Spleen (tissue), 11 donors: ENCODE data around the gene MYOF. TPM values are rescaled to one million over a fixed set of nuclear protein-coding genes. Genes with fewer than 3 reads are reported as not detected.
"Not testable (repeated sequence)": the region's sequence is repeated elsewhere in the genome, so short reads cannot be mapped to it uniquely, and the experiment has no call there.

Source experiments
- DNase-seq: peaks from one replicate; pipeline ENCODE4 v3.0.0-alpha.2; 2020
- H3K27ac ChIP-seq, 8 donors: fragments of 200-600 bp; sonication (generic) in 7 of 8; 1 replicate in 4 of 8; 2 replicates in 4 of 8; pipeline versions ENCODE4 v1.5.0 to v1.8.0; 2016 to 2021; ENCODE audit warnings: inconsistent platforms in 4 of 8, mild to moderate bottlenecking in 4 of 8, moderate library complexity in 1 of 8
- H3K27me3 ChIP-seq, 7 donors: fragments of 200-600 bp; sonication (generic) in 6 of 7; replicated peaks in 1 of 7; 1 replicate in 4 of 7; 2 replicates in 3 of 7; pipeline versions ENCODE4 v1.5.0 to v1.8.0; 2016 to 2021; ENCODE audit warnings: inconsistent platforms in 3 of 7, mild to moderate bottlenecking in 1 of 7
- H3K36me3 ChIP-seq, 6 donors: fragments of 200-600 bp; sonication (generic) in 5 of 6; 1 replicate in 4 of 6; 2 replicates in 2 of 6; pipeline versions ENCODE4 v1.5.0 to v1.8.0; 2016 to 2021; ENCODE audit warnings: inconsistent platforms in 2 of 6
- H3K4me1 ChIP-seq, 6 donors: fragments of 200-600 bp; sonication (generic) in 5 of 6; 1 replicate in 3 of 6; 2 replicates in 3 of 6; pipeline versions ENCODE4 v1.5.0 to v1.8.0; 2016 to 2021; ENCODE audit warnings: inconsistent platforms in 3 of 6
- H3K4me3 ChIP-seq, 8 donors: fragments of 200-600 bp; sonication (generic) in 7 of 8; 1 replicate in 4 of 8; 2 replicates in 4 of 8; pipeline versions ENCODE4 v1.5.0 to v1.8.0; 2016 to 2021; ENCODE audit warnings: inconsistent platforms in 4 of 8, mild to moderate bottlenecking in 4 of 8, moderate library complexity in 2 of 8
- H3K9me3 ChIP-seq, 8 donors: fragments of 200-600 bp; sonication (generic) in 7 of 8; 1 replicate in 4 of 8; 2 replicates in 4 of 8; pipeline versions ENCODE4 v1.5.0 to v1.8.0; 2016 to 2021; ENCODE audit warnings: inconsistent platforms in 4 of 8
- POLR2A ChIP-seq, 3 donors: fragments of 450-650 bp; IDR thresholded peaks; one replicate each; pipeline ENCODE4 v1.5.1; 2017; ENCODE audit warnings: antibody characterized with exemption in 3 of 3, mild to moderate bottlenecking in 1 of 3
- POLR2AphosphoS5 ChIP-seq, 3 donors: sonication (generic); formaldehyde crosslinking; IDR thresholded peaks; one replicate each; pipeline ENCODE4 v1.5.1; 2017; ENCODE audit warnings: antibody characterized with exemption in 3 of 3
- whole genome bisulfite sequencing, 5 donors: extraction: QIAGEN DNeasy Blood & Tissue Kit in 3 of 5; methylation state at CpG; one replicate each; pipeline versions ENCODE4 v1.1.5 to v1.1.7; 2013 to 2018; 5-methylcytosine and 5-hydroxymethylcytosine counted together
- intact Hi-C: fragments of 100-400 bp; cut with DNase I; formaldehyde crosslinking; loops from one replicate; pipeline ENCODE4 v1.15.0; 2023; ENCODE audit warnings: low total_unique reads
- polyA plus RNA-seq, 3 donors: library from polyadenylated mRNA; stranded (reverse); fragments of 200-250 nt; gene quantifications; one replicate each; pipeline ENCODE4 v1.2.1, GENCODE V29; 2013
- total RNA-seq, 7 donors: library from RNA; depleted of rRNA in 3 of 7; stranded (reverse); fragments of >200 nt in 3 of 7; fragmentation: NEBNext Ultra II Directional in 4 of 7; extraction: Animal tissue kit (Norgen Biotek cat#: 25700) in 4 of 7; gene quantifications; one replicate each; pipeline versions ENCODE4 v1.1.0 to v1.2.1, GENCODE V29; 2016 to 2021
- TF ChIP-seq, protein P1 (sequence below), 11 experiments: fragments of 200-600 bp in 7 of 11; fragments of 450-650 bp in 4 of 11; sonication (generic) in 4 of 11; IDR thresholded peaks in 8 of 11; conservative IDR thresholded peaks in 3 of 11; 1 replicate in 7 of 11; 2 replicates in 4 of 11; pipeline versions ENCODE4 v1.4.0 to v1.8.0; 2016 to 2021; ENCODE audit warnings: antibody characterized with exemption in 11 of 11, inconsistent platforms in 4 of 11, mild to moderate bottlenecking in 1 of 11
- donor health status: healthy with polysubstance abuse.
- donor health status: DM: no; HTN: no; CAD: no; lungs with moderate emphysema.
- donor health status: DM: no; HTN: no; CAD: no.
- donor health status: Bipolar disorder and iron deficiency.
- donor health status: healthy.
- donor health status: DM: no; HTN: no; CAD: no.
- donor health status: DM: yes; HTN: yes; CAD: no.

Gene MYOF
- total and polyA plus RNA-seq, 10 donors: 1.5 to 50.8 (median 20.9) TPM

- no peaks in the 10 kb centered on the region for H3K36me3 ChIP-seq
- H3K9me3 ChIP-seq: no peaks in the 10 kb centered on the region
- intact Hi-C loops: no loop called here
- TF ChIP-seq POLR2A (IDR thresholded peaks at IDR 0.05) (no peak), POLR2AphosphoS5 (IDR thresholded peaks at IDR 0.05) (no peak)
- TF ChIP-seq, protein P1, sequence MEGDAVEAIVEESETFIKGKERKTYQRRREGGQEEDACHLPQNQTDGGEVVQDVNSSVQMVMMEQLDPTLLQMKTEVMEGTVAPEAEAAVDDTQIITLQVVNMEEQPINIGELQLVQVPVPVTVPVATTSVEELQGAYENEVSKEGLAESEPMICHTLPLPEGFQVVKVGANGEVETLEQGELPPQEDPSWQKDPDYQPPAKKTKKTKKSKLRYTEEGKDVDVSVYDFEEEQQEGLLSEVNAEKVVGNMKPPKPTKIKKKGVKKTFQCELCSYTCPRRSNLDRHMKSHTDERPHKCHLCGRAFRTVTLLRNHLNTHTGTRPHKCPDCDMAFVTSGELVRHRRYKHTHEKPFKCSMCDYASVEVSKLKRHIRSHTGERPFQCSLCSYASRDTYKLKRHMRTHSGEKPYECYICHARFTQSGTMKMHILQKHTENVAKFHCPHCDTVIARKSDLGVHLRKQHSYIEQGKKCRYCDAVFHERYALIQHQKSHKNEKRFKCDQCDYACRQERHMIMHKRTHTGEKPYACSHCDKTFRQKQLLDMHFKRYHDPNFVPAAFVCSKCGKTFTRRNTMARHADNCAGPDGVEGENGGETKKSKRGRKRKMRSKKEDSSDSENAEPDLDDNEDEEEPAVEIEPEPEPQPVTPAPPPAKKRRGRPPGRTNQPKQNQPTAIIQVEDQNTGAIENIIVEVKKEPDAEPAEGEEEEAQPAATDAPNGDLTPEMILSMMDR (IDR thresholded peaks at IDR 0.05 in 8 of 11, conservative IDR thresholded peaks at IDR 0.05 in 3 of 11): no peak
- WGBS, 5 donors: 70 to 85% (median 84%) methylated on average over 7 of the region's 7 CpGs
- no peak overlapping the region for H3K4me3 ChIP-seq
- H3K27ac ChIP-seq: peak overlapping the region in 7 of 8 donors; percentile 55 to 67 (median 61)
- H3K27me3 ChIP-seq: no peaks in the 10 kb centered on the region
- no peak for DNase-seq
- peaks cover 0 to 18% (median 4%) of the 10 kb centered on the region in 6 donors for H3K4me1 ChIP-seq
Measured at GRCh38 chr10:93445978-93446720, 36.0 kb downstream of the MYOF start.

DNA sequence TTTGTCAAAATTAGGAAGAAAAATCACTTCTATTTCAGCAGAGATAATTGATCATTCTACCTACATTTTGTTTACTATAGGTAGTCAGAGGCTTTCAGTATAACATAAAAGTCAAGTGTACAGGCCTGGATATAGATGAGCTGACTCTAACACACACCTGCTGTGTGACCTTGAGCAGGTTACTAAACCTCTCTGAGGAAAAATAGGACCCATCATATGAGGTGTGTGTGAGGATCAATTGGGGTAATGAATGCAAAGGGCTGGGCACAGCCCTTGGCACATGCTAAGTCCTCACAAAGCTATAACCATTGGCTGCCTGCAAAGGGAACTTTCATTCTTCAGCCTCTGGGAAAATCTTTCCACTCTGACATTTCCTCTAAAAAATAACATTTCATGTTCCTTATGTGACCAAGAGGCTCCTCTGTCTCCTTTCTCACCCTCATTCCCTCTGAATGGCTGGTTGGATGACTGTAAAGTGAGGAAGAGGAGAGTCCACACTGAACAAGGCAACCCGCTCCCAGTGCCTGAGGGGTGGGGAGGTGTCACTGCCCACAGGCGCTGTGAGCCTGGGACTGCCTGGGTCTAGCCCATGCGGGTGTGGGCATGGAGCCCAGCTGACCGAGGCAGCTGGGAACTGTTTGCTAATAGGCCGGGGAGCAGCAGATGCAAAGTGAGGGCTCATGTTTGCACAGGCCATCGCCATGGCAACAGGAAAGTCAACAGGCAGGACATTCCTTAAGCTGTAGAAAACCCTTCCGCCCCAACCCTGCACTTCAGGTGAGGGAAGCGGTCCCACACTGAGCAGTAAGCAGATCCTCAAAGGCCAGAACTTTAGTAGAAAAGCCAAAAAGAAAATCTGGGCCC is 36.8 kb downstream of the MYOF start:
- DNase-seq: no peak
- Histone ChIP-seq H3K27me3 (no peaks in the 10 kb centered on the region), H3K9me3 (no peaks in the 10 kb centered on the region), H3K4me1 (peaks cover 0 to 18% (median 4%) of the 10 kb centered on the region in 6 donors), H3K36me3 (no peaks in the 10 kb centered on the region), H3K27ac (peak overlapping the region in 7 of 8 donors; percentile 55 to 67 (median 61)), H3K4me3 (no peak overlapping the region)
- intact Hi-C loops: no loop called here
- WGBS, 5 donors: 63 to 80% (median 71%) methylated on average over 7 to 8 of the region's 8 CpGs
- TF ChIP-seq, protein P1 (IDR thresholded peaks at IDR 0.05 in 8 of 11, conservative IDR thresholded peaks at IDR 0.05 in 3 of 11): no peak
- TF ChIP-seq POLR2AphosphoS5 (IDR thresholded peaks at IDR 0.05) (peak; percentile 76 to 81 (median 80)), POLR2A (IDR thresholded peaks at IDR 0.05) (no peak)

- Histone ChIP-seq H3K9me3 (no peaks in the 10 kb centered on the region), H3K27ac (no peak overlapping the region), H3K36me3 (no peaks in the 10 kb centered on the region), H3K4me3 (no peak overlapping the region), H3K4me1 (peaks cover 0 to 25% (median 6%) of the 10 kb centered on the region in 6 donors), H3K27me3 (no peaks in the 10 kb centered on the region)
- TF ChIP-seq POLR2A (IDR thresholded peaks at IDR 0.05) (no peak), POLR2AphosphoS5 (IDR thresholded peaks at IDR 0.05) (no peak)
- TF ChIP-seq, protein P1 (IDR thresholded peaks at IDR 0.05 in 8 of 11, conservative IDR thresholded peaks at IDR 0.05 in 3 of 11): no peak
- DNase-seq: no peak
- intact Hi-C loops: no loop called here
- 81 to 97% (median 89%) methylated on average over 1 of the region's 1 CpG for WGBS, 5 donors
Measured at GRCh38 chr10:93443481-93443880, 38.7 kb downstream of the MYOF start.

DNA sequence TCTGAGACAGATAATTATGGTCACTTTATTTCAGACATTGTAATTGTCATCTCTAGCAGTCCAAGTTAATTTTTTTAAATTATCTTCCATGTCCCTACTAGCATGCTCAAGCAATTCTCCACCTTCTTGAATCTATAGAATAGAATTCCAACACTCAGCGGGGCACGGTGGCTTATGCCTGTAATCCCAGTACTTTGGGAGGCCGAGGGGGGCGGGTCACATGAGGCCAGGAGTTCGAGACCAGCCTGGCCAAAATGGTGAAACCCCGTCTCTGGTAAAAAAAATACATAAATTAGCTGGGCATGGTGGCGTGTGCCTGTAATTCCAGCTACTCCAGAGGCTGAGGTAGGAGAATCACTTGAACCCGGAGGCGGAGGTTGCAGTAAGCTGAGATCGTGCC is 39.4 kb downstream of the MYOF start:
- H3K36me3 ChIP-seq, H3K9me3 ChIP-seq, H3K27me3 ChIP-seq, H3K27ac ChIP-seq, intact Hi-C loops, H3K4me3 ChIP-seq, DNase-seq: not testable (repeated sequence)
- WGBS, 5 donors: 83 to 97% (median 94%) methylated on average over 10 of the region's 10 CpGs
- H3K4me1 ChIP-seq: peaks cover 0 to 27% (median 10%) of the 10 kb centered on the region in 6 donors
